ENCODE measurements around the gene ZNF333.
"Not testable (repeated sequence)": the region's sequence is repeated elsewhere in the genome, so short reads cannot be mapped to it uniquely, and the experiment has no call there.

Gene ZNF333

DNA sequence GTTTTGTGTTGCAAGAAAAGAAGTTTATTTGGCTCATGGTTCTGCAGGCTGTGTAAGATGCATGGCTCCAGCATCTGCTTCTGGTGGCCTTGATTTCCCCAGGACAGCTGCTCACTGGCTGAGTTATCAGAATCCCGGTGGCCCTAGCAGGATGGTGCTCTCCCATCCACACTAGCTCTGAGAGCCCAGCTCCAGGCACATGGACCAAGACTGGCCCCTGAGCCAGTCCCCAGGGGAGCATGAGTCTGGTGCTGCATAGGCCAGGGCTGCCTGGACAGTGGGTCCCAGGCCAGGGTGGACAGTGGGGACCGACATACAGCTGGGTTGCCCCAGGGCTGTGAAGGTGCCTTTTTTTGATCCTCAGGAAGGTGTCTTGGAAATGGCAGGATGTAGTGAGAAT is 78.2 kb downstream of the ZNF333 start:
- DNase-seq (ENCODE audit: low read depth in 2 of 2) = no peak

DNA sequence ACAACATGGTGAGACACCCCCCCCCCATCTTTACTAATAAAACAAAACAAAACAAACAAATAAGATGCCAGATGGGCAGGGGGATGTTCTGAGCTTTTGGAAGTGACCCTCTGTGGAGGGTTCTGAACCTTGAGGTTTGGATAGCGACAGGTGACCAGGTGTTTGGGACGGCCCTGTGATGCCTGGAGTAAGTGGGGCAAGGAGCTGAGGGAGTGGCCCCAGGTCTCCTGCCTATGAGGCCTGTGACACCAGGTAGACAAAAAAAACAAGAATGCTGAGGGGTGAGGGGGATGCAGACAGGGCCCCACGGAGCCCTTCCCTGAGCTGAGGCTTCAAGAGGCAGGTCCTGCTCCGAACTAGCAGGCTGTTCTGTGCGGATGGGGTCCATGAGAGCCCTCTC is 79.4 kb downstream of the ZNF333 start:
- DNase-seq (ENCODE audit: low read depth in 2 of 2) = no peak

DNA sequence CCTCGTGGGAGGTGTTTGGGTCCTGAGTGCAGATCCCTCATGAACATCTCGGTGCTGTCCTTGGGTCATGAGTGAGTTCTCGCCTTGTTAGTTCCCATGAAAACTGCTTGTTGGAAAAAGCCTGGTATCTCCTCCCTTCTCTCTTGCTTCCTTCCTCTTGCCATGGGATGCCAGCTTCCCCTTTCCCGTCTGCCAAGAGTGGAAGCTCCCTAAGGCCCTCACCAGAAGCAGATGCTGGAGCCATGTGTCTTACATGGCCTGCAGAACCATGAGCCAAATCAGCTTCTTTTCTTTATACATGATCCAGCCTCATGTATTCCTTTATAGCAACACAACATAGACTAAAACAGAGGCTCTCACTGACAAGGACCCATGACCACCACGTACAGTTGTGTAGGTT is 80.3 kb downstream of the ZNF333 start:
- no peak for DNase-seq (ENCODE audit: low read depth in 2 of 2)

DNA sequence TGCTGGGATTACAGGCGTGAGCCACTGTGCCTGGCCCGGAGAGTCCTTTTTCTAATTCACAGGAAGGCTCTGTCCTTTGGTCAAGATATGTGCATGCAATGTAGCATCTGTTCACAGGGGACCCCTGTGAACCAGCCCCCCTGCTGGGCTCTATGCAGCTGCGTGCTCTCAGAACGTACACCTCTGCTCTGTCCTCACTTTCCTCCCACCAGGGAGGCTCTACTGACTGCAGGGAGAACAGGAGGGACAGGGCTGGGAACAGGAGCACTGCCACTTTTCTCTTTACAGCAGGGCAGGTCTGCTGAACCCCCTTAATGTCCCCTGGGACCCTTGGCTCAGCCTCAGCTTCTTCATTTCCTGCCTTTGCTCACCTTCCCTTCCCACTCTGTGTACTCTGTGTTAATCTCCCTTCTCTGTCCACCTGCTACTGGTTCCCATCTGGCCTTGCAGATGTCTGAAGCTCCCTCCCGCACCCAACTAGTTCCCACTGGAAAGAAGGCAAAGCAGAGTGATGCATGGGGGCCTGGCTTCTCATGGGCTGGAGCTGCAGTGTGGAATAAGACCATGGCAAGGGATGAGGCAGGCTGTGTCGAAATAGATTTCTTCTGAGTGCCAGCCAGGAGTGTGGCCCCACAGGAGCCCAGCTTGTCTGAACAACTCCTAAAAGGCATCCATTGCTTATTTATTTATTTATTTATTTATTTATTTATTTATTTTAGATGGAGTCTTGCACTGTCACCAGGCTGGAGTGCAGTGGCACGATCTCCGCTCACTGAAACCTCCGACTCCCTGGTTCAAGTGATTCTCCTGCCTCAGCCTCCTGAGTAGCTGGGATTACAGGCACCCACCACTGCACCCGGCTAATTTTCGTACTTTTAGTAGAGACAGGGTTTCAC is 81.3 kb downstream of the ZNF333 start:
- no peak for DNase-seq (ENCODE audit: low read depth in 2 of 2)

DNA sequence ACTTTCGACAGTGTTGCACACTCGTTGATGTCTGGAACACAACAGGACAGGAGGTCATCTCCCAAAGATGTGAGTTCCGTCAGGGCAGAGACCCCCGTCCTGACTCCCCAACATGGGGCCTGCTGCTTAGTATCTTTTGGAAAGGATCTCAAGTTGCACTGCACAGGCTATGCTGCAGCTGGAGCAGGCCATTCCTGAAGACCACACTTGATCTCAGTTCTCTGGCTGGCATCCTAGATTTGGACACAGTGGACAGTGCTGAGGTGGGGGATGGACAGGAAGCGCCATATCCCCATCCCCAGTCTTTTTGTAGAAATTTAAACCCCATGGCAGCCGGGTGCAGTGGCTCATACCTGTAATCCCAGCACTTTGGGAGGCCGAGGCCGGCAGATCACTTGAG is 82.6 kb downstream of the ZNF333 start:
- DNase-seq (ENCODE audit: low read depth in 2 of 2) = no peak

DNA sequence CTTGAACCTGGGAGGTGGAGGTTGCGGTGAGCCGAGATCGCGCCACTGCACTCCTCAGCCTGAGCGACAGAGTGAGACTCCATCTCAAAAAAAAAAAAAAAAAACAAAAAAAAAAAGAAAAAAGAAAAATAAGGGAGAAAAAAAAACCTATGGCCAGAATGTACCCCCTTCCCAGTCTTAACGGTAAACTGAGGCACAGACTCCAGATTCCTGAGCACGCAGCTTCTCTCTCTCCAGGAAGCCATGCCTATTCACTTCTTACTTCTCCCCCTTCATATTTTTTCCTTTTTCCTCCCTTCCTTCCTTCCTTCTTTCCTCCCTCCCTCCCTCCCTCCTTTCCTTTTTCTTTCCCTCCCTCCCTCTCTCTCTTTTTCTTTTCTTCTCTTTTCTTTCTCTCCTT is 83.1 kb downstream of the ZNF333 start:
- no peak for DNase-seq (ENCODE audit: low read depth in 2 of 2)

DNA sequence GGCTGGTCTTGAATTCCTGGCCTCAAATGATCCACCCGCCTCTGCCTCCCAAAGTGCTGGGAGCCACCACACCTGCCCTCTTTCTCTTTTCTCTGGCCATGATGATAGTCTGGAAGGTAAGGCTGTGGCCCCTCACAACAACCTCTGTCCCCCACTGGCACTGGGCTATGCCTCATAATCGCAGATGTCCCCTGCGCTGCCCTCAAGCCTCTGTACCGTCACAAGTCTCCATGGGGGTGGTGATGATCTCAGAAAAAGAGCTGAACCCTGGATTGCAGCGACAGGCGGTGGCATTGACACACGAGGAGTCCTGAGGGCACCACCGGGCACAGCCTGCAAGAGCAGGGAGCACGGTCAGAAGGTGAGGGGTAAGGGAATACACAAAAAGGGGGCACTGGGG is 83.9 kb downstream of the ZNF333 start:
- not testable (repeated sequence) for DNase-seq (ENCODE audit: low read depth in 2 of 2)

DNA sequence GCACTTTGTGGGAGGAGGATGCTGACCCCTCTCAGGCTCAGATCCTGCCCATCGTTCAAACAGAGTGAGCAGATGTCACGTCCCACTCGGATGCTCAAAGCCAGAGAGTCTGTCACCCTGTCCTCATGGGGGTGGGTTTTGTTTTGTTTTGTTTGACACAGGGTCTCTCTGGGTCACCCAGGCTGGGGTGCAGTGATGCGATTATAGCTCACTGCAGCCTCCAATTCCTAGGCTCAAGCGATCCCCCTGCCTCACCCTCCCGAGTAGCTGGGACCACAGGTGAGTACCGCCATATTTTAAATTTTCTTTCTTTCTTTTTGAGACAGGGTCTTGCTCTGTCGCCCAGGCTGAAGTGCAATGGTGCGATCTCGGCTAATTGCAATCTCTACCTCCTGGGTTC is 84.5 kb downstream of the ZNF333 start:
- DNase-seq (ENCODE audit: low read depth in 2 of 2) = no peak

DNA sequence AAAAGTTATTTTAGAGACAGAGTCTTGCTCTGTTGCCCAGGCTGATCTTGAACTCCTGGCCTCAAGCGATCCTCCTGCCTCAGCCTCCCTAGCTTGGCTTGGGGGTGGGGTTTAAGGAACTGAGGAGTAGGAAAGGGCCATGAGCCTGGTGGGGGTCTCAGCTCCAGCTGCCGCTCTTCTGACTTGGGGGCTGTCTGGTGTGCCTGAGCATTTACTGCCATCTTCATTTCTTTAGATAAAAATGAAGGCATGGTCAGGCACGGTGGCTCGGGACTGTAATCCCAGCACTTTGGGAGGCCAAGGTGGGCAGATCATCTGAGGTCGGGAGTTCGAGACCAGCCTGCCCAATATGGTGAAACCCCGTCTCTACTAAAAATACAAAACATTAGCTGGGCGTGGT is 85.5 kb downstream of the ZNF333 start:
- not testable (repeated sequence) for DNase-seq (ENCODE audit: low read depth in 2 of 2)

DNA sequence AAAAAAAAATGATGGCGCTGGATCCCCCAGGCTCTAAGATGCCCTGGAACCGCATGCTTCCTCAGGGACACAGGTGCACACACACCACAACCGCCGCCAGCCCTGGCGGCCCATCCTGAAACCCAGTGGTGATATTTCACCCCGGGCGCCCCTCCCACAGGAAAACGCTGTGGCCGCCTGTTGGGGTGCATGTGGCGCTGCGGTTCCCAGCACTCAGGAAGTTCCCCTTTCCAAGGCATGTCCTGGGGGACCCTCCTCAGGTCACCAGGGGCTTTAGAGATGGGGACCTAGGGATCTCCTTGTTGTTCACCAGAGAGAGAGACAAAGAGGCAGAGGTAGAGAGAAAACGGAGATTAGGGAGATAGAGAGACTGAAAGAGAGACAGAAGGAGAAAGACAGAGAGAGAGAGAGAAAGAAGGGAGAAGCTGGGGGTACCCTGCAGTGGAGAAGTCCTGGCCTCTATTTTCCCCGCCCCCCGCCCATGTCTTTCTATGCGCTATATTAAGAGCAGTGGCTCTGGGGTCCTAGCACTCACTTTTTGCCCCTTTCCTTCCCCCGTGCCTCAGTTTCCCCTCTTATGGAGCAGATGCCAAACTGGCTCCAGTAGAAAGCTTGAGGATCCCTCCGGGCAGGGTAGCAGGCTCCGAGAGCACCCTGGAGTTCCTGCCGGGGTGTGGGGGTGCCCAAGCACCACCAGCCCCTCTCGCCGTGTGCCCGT is 86.2 kb downstream of the ZNF333 start:
- no peak for DNase-seq (ENCODE audit: low read depth in 2 of 2)

DNA sequence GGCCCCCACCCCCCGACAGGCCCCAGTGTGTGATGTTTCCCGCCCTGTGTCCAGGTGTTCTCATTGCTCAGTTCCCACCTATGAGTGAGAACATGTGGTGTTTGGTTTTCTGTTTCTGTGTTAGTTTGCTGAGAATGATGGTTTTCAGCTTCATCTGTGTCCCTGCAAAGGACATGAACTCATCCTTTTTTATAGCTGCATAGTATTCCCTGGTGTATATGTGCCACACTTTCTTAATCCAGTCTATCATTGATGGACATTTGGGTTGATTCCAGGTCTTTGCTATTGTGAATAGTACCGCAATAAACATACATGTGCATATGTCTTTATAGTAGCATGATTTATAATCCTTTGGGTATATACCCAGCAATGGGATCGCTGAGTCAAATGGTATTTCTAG is 87.8 kb downstream of the ZNF333 start:
- DNase-seq (ENCODE audit: low read depth in 2 of 2) = not testable (repeated sequence)

DNA sequence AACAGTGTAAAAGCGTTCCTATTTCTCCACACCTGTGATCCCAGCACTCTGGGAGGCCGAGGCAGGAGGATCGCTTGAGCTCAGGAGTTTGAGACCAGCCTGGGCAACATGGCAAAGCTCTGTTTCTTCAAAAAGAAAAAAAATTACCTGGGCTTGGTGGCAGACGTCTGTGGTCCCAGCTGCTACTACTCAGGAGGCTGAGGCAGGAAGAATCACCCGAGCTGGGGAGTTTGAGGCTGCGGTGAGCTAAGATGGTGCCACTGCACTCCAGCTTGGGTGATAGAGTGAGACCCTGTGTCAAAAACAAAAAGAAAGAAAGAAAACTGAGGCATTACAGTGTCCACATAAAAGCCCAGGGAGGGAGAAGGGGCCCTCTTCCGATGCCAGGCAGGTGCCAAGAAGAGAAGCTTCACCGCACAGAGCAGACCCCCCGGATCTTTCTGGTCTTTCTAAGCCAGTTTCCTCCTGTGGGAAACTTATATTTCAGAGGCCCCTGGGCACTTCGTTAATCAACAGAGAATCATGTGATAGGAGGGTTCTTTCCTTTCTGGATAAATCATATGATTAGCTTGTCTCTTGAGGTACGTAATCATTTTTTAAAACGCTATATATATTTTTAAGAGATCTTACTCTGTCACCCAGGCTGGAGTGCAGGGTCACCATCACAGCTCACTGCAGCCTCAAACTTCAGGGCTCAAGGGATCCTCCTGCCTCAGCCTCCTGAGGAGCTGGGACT is 88.4 kb downstream of the ZNF333 start, which contains the start of gene ADGRE2:
Gene ADGRE2 (minus strand): TSS at position 451 of the 736 bp plus-strand sequence. CDS start 1,804 bp downstream, outside the sequence.
- DNase-seq (ENCODE audit: low read depth in 2 of 2) = not testable (repeated sequence)

DNA sequence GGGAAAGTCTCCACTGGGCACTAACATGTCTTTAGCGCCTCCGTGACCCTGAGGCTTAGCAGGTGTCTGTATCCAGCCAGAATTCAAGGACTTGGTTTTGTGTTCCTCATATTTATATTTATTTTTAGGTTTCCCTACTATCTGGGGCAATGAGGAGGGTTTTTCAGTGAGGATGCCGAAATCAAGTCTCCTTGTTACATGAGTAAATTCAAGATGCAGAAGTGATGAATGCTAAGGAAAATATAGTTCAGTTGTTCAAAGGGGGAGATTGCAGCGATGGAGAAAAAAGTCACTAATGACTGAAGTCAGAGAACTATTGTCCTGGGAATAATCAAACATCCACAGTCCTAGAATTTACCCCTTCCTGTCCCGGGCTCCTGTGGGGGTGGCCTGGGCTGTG is 89.3 kb downstream of the ZNF333 start:
- no peak for DNase-seq (ENCODE audit: low read depth in 2 of 2)

DNA sequence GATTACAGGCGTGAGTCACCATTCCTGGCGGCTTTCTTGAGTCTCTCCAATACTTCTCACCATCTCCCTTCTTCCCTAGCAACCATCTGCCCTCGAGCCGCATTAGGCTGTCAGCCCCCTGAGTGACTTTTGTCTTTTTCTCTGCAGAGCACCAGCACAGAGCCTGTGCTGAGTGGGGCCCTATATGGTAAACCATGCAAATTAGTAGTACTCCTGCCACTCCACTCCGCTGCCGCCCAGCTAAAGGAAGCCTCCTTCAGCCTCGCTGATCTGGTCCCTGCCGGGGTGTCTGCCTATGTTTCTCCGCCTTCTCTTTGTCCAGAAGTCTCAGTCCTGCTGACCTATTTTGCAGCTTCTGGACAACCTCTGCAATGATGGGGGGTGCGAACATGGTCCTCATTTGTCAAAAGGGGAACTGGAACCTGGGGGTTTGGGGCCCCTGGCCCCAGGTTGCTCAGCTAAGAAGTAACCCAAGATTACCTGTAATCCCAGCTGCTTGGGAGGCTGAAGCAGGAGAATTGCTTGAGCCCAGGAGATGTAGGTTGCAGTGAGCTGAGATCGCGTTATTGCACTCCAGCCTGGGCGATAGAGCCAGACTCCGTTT is 90.9 kb downstream of the ZNF333 start:
- DNase-seq (ENCODE audit: low read depth in 2 of 2) = not testable (repeated sequence)

DNA sequence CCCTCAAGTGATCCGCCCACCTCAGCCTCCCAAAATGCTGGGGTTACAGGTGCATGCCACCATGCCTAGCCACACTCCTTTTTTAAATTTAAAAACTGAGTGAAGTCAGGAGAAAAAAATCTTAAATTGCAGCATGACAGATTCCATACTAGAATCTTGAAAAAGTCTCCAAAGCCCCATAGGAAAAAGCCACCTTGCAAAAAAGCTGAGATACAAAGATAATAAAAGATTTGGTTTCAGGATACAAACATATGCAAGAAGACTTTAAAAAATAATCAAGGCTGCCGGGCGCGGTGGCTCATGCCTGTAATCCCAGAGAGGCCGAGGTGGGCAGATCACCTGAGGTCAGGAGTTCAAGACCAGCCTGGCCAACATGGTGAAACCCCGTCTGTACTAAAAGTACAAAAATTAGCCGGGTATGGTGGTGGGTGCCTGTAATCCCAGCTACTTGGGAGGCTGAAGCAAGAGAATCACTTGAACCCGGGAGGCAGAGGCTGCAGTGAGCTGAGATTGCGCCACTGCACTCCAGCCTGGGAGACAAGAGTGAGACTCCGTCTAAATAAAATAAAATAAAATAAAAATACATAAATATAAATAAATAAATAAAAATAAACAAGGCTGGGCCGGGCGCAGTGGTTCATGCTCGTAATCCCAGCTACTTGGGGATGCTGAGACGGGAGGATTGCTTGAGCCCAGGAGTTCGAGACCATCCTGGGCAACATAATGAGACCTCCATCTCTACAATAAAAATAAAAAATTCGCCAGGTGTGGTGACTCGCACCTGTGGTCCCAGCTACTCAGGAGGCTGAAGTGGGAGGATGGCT is 92.1 kb downstream of the ZNF333 start:
- not testable (repeated sequence) for DNase-seq (ENCODE audit: low read depth in 2 of 2)

DNA sequence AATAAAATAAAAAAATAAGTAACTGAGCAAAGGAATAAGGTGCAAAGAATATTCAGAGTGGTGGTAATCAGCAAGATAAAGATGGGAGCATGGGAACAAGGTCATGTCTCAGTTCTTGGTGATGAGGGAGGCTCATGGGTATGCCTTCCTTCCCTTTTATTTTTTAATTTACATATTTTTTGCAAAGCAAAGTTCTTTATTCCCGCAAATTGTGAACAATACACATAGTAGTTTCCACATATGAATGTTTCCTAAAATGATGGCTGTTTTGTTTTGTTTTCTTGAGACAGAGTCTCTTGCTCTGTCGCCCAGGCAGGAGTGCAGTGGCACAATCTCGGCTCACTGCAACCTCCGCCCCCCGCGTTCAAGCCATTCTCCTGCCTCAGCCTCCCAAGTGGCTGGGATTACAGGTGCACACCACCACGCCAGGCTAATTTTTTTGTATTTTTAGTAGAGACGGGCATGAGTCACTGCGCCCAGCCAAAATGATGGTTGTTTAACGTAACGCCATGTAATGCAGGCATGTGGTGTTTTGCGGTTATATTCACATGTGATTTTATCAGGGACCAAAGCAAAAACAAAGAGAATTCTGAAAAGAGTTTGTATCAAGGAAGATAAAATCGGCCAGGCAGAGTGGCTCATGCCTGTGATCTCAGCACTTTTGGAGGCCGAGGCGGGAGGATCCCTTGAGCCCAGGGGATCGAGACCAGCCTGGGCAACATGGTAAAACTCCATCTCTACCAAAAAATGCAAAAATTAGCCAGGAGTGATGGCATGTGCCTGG is 93.0 kb downstream of the ZNF333 start:
- no peak for DNase-seq (ENCODE audit: low read depth in 2 of 2)

Measured in stimulated activated CD4-positive, alpha-beta T cell treated with anti-CD3 and anti-CD28 coated beads, Interleukin-1b, Interleukin-23, amount 100 ng/mL, for 1 hour (primary cell).